ENCODE data around the gene FAM124A.

FAM124A gene

DNA sequence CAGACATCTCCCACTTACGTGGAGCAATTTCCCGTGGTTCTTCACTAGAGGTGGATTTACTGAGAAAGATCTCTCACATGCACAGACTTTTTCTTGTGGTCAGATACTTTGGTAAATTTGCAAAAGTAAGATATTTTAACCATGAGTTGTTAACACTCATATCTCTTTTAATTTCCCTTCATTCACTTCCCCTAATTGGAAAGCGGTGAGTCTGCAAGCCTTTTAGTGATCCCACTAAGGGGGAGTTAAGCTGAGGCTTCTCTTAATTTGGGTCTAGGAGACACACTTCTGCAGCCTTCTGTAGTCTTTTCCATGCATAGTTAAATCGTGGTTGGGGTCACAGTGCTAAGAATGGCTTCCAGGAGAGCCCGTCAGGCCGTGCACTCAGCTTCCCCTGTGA lies 86.6 kb downstream of the FAM124A start:
- DNase-seq (ENCODE audit: low spot score) = no peak

DNA sequence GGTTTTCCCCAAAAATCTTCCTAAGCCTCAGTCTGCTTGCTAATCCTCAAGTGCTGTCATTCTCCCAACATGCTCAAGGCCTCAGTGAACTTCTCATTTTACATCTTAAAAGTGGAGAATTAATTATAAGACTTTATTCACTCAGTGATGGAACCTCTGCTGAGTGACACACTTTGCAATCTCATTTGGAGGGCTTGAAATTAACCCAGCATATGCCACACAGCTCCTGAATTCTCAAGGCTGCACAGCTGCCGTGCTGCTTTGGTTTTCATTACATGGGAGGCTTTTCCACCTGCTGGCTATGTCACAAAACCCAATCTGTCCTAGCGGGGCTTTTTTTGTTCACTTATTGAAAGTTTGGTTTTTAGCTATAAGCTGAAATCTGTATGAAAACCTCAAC lies 89.0 kb downstream of the FAM124A start:
- DNase-seq (ENCODE audit: low spot score) = no peak

DNA sequence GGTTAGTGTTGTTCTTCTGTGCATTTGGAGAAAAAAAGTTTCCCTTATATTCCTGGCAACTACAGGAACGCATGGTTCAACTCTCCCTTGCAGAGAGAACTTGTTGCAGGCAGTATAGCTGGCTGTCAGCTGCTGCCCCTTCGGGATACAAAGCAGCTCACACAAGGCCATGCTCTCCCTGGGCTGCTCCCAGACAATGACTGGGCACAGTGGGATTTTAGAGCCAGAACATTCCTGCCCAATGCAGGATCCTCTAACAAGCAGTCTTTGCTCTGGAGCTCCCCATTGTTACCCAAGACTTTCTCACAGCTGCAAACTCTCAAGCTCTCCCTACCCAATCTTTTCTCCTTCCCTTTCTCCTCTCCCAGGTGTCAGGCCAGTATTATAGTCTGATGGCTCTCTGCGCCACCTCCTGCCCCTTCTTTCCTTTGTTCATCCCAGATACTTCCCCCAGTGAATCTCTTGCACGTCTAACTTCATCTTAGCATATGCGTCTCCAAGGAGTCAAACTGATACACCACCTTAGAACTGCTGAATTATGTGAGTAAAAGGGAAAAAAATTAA lies 89.8 kb downstream of the FAM124A start:
- DNase-seq (ENCODE audit: low spot score) = peak; percentile 62

DNA sequence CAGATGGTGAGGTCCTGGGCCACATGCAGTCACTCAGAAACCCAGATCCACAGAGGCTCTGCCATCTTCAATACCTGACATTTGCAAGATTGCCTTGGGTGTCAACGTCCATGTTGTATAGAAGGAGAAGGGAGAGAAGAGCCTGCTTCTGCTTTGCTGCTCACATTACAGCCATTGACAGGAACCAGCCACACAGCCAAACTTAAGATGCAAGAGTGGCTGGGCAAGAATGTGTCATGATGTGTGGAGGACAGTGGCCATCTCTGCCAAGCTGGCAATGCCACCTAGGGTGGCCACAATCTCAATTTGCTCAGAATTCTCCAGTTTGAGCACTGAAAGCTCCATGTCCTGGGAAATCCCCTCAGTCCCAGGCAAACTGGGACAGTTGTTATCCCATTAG lies 91.4 kb downstream of the FAM124A start:
- no peak for DNase-seq (ENCODE audit: low spot score)

DNA sequence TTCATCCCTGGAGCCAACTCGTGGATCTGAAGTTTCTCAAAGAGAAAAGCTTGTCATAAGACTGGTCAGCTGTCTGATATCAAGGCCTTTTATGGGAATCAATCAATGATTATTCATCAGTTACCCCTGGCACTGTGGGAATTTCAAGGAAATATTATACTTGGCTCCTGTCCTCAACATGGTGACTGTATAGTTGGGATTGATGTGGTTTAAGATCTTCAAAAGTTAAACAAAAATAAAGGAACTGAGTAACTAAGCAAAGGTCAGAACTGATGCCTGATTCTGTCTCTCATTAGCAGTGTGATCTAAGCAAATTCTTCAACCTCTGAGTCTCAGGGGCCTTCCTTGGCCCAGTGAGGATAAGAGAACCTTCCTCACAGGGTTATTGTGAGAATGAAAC lies 95.1 kb downstream of the FAM124A start:
- no peak for DNase-seq (ENCODE audit: low spot score)

DNA sequence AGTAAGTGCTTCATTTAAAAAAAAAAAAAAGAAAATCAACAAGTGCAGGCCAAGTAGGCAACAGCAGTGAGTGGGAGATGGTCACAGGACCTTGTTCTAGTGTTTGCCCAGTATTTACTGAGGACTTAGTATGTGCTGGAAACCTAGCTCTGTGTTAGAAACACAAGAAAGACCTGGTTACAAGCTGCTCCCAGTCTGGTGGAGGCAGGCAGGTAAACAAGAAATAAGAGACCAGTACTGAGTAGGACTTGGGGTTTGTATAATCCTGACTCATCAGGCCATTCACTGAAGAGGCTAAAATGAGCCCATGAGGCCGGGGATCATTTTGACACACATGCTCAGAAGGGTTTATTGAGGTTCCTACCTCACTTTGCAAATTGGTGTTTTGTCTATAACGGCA lies 95.8 kb downstream of the FAM124A start:
- no peak for DNase-seq (ENCODE audit: low spot score)

DNA sequence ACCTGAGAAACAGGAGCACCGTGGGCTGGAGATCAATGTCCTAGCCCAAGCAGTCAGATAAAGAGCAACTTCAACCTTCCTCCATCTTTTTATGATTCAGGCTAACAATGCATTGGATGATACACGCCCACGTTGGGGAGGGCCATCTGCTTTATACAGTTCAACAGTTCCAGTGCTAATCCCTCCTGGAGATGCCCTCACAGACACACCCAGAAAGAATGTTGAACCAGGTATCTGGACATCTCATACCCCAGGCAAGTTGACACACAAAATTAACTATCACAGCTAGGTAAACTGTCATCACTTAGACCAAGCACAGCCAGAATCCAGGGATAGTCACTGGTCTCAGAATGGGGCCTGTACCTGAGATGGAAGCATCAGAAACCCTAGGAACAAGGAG lies 96.7 kb downstream of the FAM124A start:
- no peak for DNase-seq (ENCODE audit: low spot score)

DNA sequence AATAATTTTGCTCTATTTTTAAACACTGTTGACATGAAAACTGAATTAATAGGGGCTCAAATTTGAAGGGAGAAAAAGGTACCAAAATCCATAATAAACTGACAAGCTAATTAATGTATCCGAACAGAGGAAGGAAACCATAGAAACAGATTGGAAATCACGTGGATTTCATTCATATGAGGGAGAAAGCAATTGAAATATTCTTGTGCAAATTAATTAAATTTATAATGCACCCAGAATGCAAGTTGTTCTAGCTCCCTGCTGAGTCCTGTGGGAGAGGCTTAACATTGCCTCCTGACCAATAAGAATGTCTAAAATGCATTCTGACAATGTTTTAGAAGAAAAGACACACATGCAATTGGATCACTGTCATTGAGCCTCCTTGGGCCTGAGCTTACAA lies 99.6 kb downstream of the FAM124A start:
- DNase-seq (ENCODE audit: low spot score) = no peak

DNA sequence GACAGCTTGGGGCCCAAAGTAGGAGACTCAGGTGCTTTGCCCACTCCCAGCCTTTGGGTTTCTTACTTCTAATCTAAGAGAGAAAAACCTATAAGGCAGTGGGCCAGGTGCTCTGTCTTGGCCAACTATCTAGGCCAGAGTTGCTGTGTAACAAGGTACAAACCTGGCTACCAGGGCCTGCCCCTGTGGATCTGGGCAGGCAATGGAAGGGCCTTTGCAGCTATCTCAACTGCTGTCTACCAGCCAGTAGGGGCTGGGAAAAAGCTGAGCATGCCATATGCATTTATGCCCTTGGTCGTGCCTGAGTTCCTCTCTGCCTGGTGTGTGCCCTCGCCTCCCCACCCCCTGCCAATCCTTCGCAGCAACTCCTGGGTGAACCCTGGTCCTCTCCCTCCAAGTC lies 100.6 kb downstream of the FAM124A start:
- no peak for DNase-seq (ENCODE audit: low spot score)

DNA sequence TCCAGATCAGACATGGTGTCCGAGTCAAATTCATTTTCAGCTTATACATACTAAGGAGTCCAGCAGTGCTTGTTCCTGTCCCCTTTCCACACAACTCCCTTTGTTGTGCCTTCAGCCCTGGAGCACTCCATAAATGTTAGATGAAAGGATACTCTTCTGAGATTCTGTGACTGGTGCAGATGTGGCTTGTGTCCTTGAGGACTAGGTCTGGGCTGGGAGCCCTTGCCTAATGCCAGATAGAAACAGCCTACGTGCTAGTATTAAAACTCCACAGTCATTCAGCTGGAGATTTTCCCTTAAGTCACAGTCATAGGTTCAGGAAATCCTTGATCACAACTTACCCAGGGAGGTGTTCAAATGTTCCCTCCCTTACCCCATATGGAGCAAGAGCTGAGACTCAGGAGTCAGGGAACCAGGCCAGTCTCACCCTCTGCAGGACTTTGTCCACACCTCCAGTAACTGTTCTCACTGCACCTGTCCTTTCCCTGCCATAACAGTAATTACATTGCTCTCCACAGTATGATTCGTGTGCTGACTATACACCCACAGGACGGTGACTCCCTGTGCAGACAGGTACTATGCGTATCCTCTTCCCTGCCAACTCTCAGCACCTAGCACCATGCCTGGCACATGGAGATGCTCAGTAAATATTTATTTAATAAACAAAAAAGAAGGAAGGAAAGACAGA lies 101.8 kb downstream of the FAM124A start:
- no peak for DNase-seq (ENCODE audit: low spot score)

DNA sequence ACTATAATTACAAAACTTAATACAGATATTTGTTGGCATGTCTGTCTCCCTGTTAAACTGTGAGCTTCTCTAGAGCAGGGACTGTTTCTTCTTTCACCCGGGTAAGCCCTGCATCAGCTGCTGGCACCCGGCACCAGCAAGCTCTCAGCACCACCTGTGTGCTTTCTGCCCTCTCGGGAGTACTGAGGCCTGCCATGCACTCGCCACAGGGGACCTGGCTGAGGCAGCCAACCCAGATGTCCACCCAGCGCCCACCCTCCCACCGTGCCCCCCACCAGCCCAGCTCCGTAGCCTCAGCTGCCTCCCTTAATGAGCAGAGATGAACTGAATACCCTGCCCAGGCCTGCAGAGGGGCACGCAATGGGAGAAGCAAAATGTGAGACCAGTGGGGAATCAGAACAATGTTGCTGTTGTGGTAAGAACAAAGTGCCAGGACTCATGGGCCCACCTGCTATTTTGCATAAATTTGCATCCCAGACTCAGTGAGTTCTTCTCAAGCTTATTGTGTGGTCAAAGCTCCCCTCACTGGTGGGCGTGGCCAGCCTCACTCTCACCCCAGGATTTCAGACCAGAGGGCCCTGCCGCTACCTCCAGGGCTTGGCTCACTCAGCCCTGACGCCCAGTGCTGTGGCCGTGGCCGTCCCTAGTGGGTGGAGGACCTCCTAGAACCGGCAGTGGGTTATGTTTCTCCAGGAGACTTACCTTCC lies 102.7 kb downstream of the FAM124A start:
- DNase-seq (ENCODE audit: low spot score) = peak; percentile 81

DNA sequence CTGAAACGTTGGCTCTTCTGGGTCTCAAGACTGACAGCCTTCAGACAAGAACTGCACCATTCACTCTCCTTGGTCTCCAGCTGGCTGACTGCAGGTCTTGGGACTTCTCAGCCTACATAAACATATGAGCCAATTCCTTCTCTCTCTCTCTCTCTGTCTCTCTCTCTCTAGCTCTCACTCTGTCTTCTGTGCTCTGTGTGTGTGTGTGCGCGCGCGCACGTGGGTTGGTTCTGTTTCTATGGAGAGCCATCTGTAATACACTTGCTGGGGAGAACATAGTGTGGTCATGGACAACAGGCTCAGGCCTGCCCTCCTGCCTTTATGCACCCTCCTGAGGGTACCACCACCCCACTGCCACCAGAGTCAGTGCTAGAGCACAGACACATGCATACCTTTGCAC lies 103.6 kb downstream of the FAM124A start:
- peak; percentile 75 for DNase-seq (ENCODE audit: low spot score)

DNA sequence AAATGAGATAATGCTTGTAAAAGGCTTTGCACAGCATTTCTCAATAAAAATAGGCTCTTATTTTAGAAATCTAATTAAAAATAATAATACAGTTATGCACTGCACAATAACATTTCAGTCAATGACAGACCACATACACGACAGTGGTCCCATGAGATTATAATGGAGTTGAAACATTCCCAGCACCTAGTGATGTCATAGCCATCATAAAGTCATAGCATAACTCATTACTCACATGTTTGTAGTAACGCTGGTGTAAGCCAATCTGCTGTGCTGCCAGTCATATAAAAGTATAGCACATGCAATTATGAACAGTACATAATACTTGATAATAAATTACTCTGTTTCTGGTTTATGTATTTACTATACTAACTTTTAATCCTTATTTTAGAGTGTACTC lies 104.6 kb downstream of the FAM124A start:
- DNase-seq (ENCODE audit: low spot score) = no peak

DNA sequence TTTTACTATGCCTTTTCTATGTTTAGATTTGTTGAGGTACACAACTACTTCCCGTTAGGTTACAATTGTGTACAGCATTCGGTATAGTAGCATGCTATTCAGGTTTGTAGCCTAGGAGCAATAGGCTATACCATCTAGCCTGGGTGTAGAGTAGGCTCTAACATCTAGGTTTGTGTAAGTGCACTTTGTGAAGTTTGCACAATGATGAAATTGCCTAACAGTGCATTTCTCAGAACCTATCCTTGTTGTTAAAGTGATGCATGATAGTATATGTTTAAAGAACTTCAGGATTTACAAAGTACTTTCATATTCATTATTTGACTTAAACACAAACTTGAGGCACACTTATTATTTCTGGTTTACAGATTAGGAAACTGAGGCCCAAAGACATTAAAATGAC lies 105.8 kb downstream of the FAM124A start:
- no peak for DNase-seq (ENCODE audit: low spot score)

DNA sequence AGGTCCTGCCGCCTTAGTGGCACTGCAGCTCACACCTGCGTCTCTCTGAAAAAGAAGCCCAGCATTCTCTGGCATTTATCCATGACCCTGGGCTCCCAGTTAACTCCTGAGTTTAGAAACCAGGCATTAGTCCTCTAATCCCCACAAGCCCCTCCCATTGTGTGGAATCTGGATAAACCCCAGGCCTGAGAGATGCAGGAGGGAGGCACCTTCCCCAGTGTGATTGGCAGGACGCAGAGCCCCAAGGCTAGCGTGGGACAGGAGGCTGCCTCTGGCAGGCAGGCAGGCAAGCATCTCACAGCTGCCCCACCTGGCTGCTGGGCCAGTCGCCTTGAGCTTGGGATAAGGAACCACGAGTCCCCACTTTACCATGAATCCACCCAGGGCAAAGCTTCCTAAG lies 106.3 kb downstream of the FAM124A start:
- no peak for DNase-seq (ENCODE audit: low spot score)

DNA sequence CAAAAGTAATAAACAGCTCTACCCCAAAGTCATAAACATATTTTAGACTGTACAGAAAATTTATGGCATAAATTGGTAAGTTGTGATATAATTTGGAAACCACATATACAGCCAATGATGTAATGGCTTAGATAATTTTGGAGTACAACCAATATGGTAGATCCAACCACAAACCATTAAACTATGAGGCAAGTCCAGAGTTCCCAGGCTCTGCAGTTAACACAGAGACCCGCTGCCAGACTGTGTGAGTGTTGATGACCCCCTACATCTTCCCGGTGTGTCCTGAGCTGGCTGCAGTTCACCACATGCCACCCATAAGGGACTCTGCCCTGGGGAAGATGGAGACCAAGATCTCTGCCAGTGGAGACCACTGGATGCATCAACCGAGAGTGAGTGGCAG lies 107.4 kb downstream of the FAM124A start:
- DNase-seq (ENCODE audit: low spot score) = no peak

DNA sequence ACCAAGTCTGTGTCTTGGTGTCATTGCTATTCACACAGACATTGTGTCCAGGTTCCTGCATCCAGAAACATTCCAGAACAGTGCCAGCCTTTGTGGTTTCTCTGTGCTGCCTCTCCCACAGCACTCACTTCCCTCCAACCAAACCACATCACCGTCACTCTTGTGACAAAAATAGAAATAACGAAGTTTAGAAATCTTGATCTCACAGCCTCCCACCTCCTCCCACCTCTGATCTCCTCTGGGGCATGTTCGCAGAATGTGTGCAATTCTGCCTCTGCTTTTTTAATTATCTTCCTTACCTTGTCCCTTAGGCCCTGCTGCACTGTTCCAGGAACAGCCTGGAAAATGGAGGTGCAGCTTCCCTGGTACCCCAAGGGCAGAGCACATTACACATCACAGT lies 108.6 kb downstream of the FAM124A start:
- no peak for DNase-seq (ENCODE audit: low spot score)

DNA sequence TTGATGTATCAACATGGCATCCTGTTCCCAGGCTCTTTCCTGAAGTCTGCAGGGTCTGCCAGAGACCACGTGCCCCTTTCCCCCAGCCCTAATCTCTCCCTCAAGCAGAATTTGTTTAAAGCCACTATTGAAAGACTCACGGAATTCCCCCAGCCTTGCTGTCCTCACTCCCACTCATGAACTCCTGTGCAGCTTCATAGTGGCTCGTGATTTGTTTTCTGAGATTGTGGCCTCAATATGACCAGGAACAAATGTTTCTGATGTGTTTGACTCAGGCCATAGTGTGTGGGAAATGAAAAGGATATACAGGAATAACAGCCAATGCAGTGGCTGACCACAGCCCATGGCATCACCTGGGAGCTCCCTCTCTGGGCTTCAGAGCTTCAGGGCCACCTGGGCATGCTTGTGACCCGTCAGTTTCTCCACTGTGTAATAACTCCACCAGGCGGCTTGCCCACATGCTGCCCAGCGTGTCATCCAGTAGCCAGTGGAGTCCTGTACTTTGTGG lies 109.2 kb downstream of the FAM124A start:
- DNase-seq (ENCODE audit: low spot score) = no peak

DNA sequence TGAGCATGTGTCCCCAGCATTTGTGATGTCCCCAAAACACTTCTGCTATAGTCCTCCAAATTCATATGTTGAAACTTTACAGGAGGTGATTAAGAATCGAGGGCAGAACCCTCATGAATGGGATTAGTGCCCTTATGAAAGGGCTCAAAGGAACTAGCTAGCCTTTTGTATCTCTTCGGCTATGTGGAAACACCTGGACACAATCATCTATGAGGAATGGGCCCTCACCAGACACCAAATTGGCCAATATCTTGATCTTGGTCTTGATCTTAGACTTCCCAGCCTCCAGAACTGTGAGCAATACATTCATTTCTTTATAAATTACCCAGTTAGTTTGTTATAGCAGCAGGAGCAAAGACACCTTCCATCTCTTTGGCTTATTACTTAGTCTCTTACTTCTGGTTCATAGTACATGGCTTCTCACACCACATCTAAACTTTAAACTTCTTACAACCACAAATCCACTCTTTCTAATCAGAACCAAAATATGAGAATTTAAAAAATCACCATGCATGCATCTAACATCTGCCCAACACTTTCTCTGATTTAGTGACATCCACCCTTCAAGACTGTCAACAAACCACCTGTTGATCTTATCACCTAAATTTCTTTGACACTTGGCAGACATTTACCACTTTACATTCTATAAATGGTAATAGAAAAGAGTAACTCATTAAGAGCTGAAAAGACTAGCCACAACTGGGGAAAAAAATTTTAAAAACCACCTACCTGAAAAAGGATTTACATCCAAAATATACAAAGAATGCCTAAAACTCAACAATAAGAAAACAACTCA lies 110.6 kb downstream of the FAM124A start:
- DNase-seq (ENCODE audit: low spot score) = no peak

DNA sequence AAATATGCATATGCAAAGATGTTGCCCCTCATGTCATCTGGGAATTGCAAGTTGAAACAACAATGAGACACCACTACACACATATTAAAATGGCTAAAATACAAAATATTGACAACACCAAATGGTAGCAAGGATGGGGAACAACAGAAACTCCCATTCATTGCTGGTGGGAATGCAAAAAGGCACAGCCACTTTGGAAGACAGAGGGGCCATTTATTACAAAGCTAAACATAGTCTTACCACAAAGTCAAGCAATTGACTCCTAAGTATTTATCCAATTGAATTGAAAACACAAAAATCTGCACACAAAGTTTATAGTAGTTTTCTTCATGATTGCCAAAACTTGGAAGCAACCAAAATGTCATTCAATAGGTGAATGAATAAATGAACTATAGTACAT lies 111.2 kb downstream of the FAM124A start:
- no peak for DNase-seq (ENCODE audit: low spot score)

DNA sequence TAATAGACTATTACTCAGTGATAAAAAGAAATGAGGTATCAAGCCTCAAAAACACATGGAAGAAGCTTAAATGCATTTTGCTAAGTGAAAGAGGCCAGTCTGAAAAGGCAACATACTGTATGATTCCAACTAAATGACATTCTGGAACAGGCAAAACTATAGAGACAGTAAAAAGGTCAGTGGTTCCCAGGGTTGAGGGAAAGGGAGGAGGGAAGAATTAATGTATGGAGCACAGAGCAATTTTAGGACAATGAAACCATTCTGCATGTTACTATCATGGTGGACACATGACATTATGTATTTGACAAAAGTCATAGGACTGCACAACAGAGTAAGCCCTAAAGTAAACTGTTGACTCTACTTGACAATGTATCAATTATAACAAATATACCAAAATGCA lies 111.6 kb downstream of the FAM124A start:
- DNase-seq (ENCODE audit: low spot score) = no peak

Data from Ammon's horn (tissue), 1 donor.